ENCODE results near the gene LZTS3. TPM values are rescaled to one million over a fixed set of nuclear protein-coding genes. Genes with fewer than 3 reads are reported as not detected.

The LZTS3 gene
- total RNA-seq, 1 donor from 2014 or later: 12.8 TPM

DNA sequence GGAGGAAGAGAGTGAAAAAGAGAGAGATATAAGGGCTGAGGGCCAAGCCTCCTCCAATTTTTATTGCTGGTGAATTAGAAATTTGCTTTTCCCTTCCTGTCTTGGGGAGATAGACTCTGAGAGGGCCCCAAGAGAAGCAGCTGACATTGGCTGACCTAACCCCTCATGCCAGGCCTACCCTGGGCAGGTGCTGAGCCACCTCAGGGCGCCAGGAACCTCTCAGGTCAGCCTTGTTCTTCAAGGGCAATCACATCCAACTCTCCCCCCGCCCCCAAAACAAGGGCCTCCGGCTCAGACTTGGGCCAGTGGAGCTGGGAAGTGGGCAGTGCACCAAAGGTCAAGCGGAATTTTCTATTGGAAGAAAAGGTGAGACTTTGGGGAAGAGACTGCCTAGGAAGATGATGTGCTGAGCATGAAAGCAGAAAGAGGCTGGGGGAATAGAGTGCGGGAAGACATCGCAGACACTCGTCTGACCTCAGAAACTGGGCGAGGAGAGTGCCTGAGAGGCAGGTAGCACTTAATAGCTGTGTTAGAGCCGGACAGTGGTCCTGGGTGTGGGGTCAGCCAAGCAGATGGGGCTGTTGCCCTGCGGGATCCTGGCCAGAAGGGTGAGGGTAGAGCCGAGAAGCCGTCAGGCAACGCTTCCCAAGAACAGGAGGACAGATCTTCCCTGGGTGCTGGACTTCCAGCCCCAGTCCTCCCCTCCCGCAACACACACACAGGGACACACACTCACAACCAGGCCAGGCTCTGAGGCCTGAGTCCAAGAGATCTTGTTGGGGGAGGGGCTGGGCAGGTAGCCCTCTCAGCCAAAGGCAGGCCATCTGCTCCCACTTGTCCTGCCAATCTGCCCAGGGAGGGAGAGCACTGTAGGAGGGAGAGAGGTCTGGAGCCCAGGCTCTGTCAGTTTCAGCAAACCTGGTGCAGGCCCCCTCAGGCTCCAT is 10.0 kb downstream of the LZTS3 start:
- DNase-seq (ENCODE audit: extremely low spot score in 2 of 2): no peak
- TF ChIP-seq, protein P1, sequence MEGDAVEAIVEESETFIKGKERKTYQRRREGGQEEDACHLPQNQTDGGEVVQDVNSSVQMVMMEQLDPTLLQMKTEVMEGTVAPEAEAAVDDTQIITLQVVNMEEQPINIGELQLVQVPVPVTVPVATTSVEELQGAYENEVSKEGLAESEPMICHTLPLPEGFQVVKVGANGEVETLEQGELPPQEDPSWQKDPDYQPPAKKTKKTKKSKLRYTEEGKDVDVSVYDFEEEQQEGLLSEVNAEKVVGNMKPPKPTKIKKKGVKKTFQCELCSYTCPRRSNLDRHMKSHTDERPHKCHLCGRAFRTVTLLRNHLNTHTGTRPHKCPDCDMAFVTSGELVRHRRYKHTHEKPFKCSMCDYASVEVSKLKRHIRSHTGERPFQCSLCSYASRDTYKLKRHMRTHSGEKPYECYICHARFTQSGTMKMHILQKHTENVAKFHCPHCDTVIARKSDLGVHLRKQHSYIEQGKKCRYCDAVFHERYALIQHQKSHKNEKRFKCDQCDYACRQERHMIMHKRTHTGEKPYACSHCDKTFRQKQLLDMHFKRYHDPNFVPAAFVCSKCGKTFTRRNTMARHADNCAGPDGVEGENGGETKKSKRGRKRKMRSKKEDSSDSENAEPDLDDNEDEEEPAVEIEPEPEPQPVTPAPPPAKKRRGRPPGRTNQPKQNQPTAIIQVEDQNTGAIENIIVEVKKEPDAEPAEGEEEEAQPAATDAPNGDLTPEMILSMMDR (IDR thresholded peaks at IDR 0.05): no peak
- no peak for TF ChIP-seq POLR2A (IDR thresholded peaks at IDR 0.05)
- no peak for TF ChIP-seq POLR2AphosphoS5 (IDR thresholded peaks at IDR 0.05; ENCODE audit: insufficient read depth in 1 of 2, low read depth in 1 of 2)
- Histone ChIP-seq H3K27me3 (no peaks in the 10 kb centered on the region), H3K4me3 (no peak overlapping the region), H3K4me1 (peaks cover 19% of the 10 kb centered on the region), H3K36me3 (no peaks in the 10 kb centered on the region), H3K27ac (no peak overlapping the region), H3K9me3 (no peaks in the 10 kb centered on the region)
- intact Hi-C loops (cut with DNase I): no loop called here

DNA sequence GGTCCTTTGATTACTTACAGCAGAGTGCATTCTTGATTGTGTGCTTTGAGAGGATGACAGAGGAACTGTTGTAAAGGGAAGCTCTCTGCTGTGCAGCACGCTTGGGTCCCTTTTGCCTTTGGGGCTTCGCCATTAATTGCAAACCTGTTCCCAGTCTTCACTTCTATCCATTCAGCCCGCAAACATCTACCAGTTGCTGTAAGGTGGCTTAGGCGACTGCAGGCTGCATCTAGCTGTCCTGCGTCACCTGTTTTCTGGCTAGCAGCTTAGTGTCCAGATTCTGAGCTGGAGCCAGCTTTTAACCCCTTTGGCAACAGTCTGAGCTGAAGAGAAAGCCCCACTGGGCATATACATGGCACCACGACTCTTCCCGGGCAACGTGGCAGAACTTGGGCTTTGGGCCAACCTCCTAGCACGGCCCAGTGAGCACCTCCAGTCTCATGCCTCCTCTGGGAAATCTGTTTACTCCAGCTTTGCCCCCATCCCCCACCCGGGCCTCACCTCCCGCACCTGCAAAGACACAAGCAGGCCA is 11.2 kb downstream of the LZTS3 start:
- no peak overlapping the region for H3K27ac ChIP-seq

DNA sequence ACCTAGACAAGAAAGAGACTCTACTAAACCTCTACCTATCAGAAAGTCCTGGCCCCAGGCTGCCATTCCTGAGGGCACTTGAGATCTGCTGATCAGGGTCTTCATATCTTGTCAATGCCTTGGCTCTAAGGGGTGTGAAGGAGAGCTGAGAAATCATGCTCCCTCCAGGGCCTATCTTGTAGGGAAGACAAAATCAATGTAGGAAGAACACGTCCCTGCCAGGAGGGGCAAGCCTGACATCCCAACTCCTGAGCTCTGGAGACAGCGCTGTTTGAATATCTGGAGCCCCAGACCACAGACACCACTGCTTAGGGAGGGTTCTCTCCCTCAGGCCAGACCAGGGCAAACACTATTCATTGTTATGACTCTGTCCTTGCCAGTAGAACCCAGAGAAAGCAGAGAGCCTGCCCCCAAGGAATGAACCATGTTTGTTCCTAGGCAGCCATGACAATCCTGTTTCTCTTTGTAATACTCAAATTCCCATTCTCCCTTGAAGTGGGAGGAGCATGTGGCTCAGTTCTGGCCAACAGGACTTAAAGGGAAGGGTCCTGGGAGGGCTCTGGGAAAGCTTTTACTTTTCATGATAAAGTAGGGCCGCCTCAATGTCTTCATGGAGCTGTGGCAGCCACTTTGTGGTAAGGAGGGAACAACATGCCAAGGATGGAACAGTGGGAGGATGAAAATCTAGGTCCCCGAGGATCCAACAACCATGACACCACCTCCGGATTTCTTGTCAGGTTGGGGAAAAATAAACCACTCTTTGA is 11.9 kb downstream of the LZTS3 start:
- H3K27ac ChIP-seq: no peak overlapping the region

More for the DNA sequence above, 11.2 kb downstream of the LZTS3 start:
- TF ChIP-seq POLR2A (IDR thresholded peaks at IDR 0.05): no peak
- TF ChIP-seq POLR2AphosphoS5 (IDR thresholded peaks at IDR 0.05; ENCODE audit: insufficient read depth in 1 of 2, low read depth in 1 of 2): no peak
- TF ChIP-seq, protein P1 (IDR thresholded peaks at IDR 0.05): no peak
- no peak for DNase-seq (ENCODE audit: extremely low spot score in 2 of 2)
- H3K27me3 ChIP-seq: no peaks in the 10 kb centered on the region
- H3K9me3 ChIP-seq: no peaks in the 10 kb centered on the region
- no peak overlapping the region for H3K4me3 ChIP-seq
- H3K36me3 ChIP-seq: no peaks in the 10 kb centered on the region
- intact Hi-C loops (cut with DNase I): no loop called here
- peaks cover 28% of the 10 kb centered on the region for H3K4me1 ChIP-seq

DNA sequence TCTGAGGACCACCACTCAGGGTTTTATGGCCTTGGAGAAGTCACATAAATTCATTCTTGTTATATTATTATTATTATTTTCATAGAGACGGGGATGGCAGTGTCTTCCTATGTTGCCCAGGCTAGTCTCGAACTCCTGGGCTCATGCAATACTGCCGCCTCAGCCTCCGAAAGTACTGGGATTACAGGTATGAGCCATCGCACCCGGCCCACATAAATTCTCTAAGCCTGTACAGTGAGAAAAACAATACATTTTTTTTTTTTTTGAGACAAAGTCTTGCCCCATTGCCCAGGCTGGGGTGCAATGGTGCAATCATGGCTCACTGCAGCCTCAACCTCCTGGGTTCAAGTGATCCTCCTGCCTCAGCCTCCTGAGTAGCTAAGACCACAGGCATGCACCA is 12.9 kb downstream of the LZTS3 start:
- H3K9me3 ChIP-seq: no peaks in the 10 kb centered on the region
- no peak for DNase-seq (ENCODE audit: extremely low spot score in 2 of 2)
- intact Hi-C loops (cut with DNase I): no loop called here
- no peaks in the 10 kb centered on the region for H3K27me3 ChIP-seq
- peak overlapping the region; percentile 62 to 100 for H3K4me3 ChIP-seq
- H3K27ac ChIP-seq: no peak overlapping the region
- no peak for TF ChIP-seq POLR2AphosphoS5 (IDR thresholded peaks at IDR 0.05; ENCODE audit: insufficient read depth in 1 of 2, low read depth in 1 of 2)
- TF ChIP-seq POLR2A (IDR thresholded peaks at IDR 0.05): no peak
- TF ChIP-seq, protein P1 (IDR thresholded peaks at IDR 0.05): no peak
- H3K36me3 ChIP-seq: no peaks in the 10 kb centered on the region
- H3K4me1 ChIP-seq: peaks cover 45% of the 10 kb centered on the region

More for the DNA sequence above, 11.9 kb downstream of the LZTS3 start:
- Histone ChIP-seq H3K4me1 (peaks cover 34% of the 10 kb centered on the region), H3K36me3 (no peaks in the 10 kb centered on the region), H3K4me3 (no peak overlapping the region), H3K27me3 (no peaks in the 10 kb centered on the region), H3K9me3 (no peaks in the 10 kb centered on the region)
- TF ChIP-seq POLR2AphosphoS5 (IDR thresholded peaks at IDR 0.05; ENCODE audit: insufficient read depth in 1 of 2, low read depth in 1 of 2) (no peak), POLR2A (IDR thresholded peaks at IDR 0.05) (no peak)
- TF ChIP-seq, protein P1 (IDR thresholded peaks at IDR 0.05): no peak
- no peak for DNase-seq (ENCODE audit: extremely low spot score in 2 of 2)
- intact Hi-C loops (cut with DNase I): no loop called here
